Bronchial epithelial cell (primary cell): ENCODE results near the gene XAF1. TPM values are rescaled to one million over a fixed set of nuclear protein-coding genes. Genes with fewer than 3 reads are reported as not detected.

Experiments
- DNase-seq: peaks from one replicate; pipeline ENCODE4 v3.0.0-alpha.2; 2010; ENCODE audit warnings: low read depth
- FAIRE-seq: peaks from 2 replicates; lab custom pipeline; 2011; peaks lifted over from hg19 to GRCh38; lab: Jason Lieb, UNC
- H3K27me3 ChIP-seq: 2 replicates; pipeline ENCODE4 v1.5.1; 2011; ENCODE audit warnings: low read length; ENCODE audit not compliant: control insufficient read depth, insufficient read depth
- H3K36me3 ChIP-seq: 2 replicates; pipeline ENCODE4 v1.5.1; 2011; ENCODE audit warnings: low read length; ENCODE audit not compliant: control insufficient read depth, insufficient read depth
- H3K4me3 ChIP-seq: 2 replicates; pipeline ENCODE4 v1.5.1; 2011; ENCODE audit warnings: mild to moderate bottlenecking, low read depth, low read length, control low read depth
- CTCF ChIP-seq: IDR thresholded peaks from 2 replicates; pipeline ENCODE4 v1.5.1; 2011; ENCODE audit warnings: mild to moderate bottlenecking, moderate library complexity, low read length, control low read depth, inconsistent platforms; ENCODE audit not compliant: insufficient read depth, severe bottlenecking
- total RNA-seq: library from RNA; depleted of rRNA; stranded (reverse); fragments of >200 nt; gene quantifications from 2 replicates; pipeline ENCODE4 v1.2.1, GENCODE V29; 2014

XAF1 gene
- total RNA-seq, 1 donor from 2014 or later = 0.53 TPM

GRCh38 chr17:6711081-6711674 is 44.7 kb upstream of the XAF1 start:
- DNase-seq (no peak), FAIRE-seq (no peak)
- H3K27me3 ChIP-seq = peaks cover 1% of the 10 kb centered on the region

GRCh38 chr17:6711681-6712057 is 44.2 kb upstream of the XAF1 start:
- Histone ChIP-seq H3K27me3 (no peaks in the 10 kb centered on the region), H3K36me3 (no peaks in the 10 kb centered on the region), H3K4me3 (no peak overlapping the region)
- FAIRE-seq (peak; percentile 76), DNase-seq (no peak)
- TF ChIP-seq CTCF = no peak

More at GRCh38 chr17:6711081-6711674, 44.7 kb upstream of the XAF1 start:
- H3K4me3 ChIP-seq = no peak overlapping the region
- no peak for TF ChIP-seq CTCF
- no peaks in the 10 kb centered on the region for H3K36me3 ChIP-seq

GRCh38 chr17:6712058-6712853 is 43.6 kb upstream of the XAF1 start:
- H3K36me3 ChIP-seq = no peaks in the 10 kb centered on the region
- no peak for TF ChIP-seq CTCF
- no peak overlapping the region for H3K4me3 ChIP-seq
- H3K27me3 ChIP-seq = no peaks in the 10 kb centered on the region
- peak; percentile 94 for FAIRE-seq
- DNase-seq = peak; percentile 78

- FAIRE-seq (no peak), DNase-seq (no peak)
- Histone ChIP-seq H3K4me3 (no peak overlapping the region), H3K36me3 (no peaks in the 10 kb centered on the region), H3K27me3 (no peaks in the 10 kb centered on the region)
- no peak for TF ChIP-seq CTCF
Observed at GRCh38 chr17:6712854-6713129, 43.1 kb upstream of the XAF1 start.

GRCh38 chr17:6713130-6713917 is 42.5 kb upstream of the XAF1 start, which contains the start of gene SLC13A5:
TSS of gene SLC13A5 (minus strand) at chr17:6713369. CDS start at chr17:6713333, 36 bp downstream.
- DNase-seq = peak; percentile 4
- no peak for FAIRE-seq
- Histone ChIP-seq H3K36me3 (no peaks in the 10 kb centered on the region), H3K4me3 (peak within 1 kb of the TSS; percentile 21), H3K27me3 (no peaks in the 10 kb centered on the region)
- peak; percentile 34 for TF ChIP-seq CTCF
